Measurements from ENCODE around the gene MBD5.

DNA sequence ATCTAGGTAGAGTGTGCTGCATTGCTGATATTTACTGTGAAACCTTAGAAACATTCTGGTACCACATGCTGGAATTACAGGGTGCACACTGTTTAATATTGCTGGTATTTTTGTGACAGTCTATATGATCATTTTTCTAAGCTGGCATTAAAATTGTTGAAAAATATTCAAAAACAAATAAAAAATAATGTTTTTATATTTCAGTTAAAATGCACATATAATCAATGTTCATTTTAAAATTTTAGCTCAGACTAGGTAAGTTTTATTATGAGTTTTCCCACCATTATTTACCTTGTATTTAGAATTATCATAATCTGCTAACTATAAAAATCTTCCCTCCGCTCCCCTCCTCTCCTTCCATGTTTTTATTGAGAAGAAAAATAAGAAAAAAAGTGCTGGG lies 339.8 kb downstream of the MBD5 start:
- no peak for TF ChIP-seq CTCF (IDR thresholded peaks at IDR 0.05)
- no peak for TF ChIP-seq EZH2 (IDR thresholded peaks at IDR 0.05; ENCODE audit: borderline replicate concordance, insufficient read depth, low read depth, low read length, poor library complexity, severe bottlenecking)
